Germinal center (tissue), 1 donor: ENCODE measurements around the gene MARS1.
A peak's percentile ranks its signal among the peaks of the same experiment; 100 is the strongest.

Experiments
- DNase-seq: peaks from one replicate; pipeline ENCODE4 v3.0.0; 2012; ENCODE audit warnings: mixed read lengths, low spot score

MARS1 gene

DNA sequence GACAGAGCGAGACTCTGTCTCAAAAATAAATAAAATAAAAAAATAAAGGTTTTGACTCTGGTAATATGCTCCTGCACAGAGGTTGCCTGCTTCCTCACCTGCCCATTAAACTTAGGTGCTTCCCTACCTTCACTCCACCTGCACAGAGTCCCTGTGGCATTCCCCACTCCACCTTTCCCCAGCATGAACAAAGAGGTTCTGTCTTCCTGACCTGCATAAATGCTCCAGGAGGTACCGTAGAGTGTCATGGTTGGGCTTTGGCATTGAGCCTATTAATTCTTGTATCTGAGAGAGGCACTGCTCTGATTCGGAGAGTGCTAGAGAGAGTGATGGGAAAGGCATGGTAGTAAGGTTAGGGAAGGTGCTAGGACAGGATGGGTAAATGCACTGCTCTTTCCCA lies 14.5 kb upstream of the MARS1 start:
- no peak for DNase-seq

DNA sequence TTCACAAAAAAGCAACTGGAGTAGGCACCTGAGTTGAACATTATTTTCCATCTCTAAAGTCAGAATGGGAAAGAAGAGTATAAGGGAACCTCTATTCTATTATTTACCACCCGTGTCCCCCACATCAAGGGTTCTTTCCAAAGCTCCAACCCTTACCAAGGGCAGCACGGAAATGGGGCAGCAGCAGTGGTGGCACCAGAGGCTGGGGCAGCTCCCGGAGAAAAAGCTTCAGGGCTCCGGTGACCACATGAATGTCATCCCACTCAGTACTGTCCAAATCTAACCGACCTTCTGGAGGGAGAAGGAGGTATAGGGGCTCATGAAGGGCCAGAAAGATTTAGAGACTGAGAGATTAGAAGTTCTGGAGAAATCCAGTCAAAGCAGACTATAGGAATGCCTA lies 14.0 kb upstream of the MARS1 start:
- no peak for DNase-seq

DNA sequence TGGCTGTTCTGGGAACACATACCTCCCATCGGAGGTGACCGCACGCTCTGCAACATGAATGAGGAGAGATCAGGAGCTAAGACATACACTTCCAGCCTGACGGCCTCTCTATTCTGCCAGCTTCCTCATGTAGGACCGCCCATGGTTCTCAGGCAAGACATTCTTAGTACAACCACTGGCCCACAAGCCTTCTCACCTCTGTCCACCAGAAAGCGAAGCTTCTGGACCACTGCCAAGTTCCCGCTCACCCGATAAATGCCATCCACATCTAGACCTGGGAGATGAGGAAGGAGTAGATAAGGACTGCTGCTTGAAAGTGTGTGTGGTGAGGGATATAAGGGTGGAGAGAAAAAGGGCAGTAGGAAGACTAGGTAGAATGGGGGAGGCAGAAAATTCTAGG lies 13.4 kb upstream of the MARS1 start:
- no peak for DNase-seq

DNA sequence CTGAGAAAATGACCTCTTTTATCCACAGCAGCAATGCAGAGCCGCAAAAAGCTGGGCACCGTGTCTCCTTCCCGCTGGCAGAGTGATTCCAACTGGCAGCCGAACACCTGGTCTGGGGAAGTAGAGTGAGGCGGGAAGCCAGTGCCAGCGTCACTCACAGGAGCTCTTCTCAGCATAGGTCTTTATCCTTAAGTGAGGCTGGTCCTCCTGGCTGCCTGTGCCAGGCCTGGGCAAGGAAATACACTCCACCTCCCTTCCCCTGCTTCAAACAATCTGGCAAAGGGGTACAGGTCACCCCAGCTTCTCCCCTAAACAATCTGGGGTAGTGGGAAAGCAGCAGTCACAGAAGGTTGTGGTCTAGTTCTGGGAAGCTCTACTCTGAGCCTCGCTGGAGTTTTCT lies 13.0 kb upstream of the MARS1 start:
- DNase-seq, result no peak

GRCh38 chr12:57475271-57476161 lies 12.4 kb upstream of the MARS1 start:
- no peak for DNase-seq

- DNase-seq, result peak; percentile 66
These were observed 11.5 kb upstream of the MARS1 start for GRCh38 chr12:57476162-57476992.

GRCh38 chr12:57476993-57477709 lies 10.7 kb upstream of the MARS1 start:
- no peak for DNase-seq

DNA sequence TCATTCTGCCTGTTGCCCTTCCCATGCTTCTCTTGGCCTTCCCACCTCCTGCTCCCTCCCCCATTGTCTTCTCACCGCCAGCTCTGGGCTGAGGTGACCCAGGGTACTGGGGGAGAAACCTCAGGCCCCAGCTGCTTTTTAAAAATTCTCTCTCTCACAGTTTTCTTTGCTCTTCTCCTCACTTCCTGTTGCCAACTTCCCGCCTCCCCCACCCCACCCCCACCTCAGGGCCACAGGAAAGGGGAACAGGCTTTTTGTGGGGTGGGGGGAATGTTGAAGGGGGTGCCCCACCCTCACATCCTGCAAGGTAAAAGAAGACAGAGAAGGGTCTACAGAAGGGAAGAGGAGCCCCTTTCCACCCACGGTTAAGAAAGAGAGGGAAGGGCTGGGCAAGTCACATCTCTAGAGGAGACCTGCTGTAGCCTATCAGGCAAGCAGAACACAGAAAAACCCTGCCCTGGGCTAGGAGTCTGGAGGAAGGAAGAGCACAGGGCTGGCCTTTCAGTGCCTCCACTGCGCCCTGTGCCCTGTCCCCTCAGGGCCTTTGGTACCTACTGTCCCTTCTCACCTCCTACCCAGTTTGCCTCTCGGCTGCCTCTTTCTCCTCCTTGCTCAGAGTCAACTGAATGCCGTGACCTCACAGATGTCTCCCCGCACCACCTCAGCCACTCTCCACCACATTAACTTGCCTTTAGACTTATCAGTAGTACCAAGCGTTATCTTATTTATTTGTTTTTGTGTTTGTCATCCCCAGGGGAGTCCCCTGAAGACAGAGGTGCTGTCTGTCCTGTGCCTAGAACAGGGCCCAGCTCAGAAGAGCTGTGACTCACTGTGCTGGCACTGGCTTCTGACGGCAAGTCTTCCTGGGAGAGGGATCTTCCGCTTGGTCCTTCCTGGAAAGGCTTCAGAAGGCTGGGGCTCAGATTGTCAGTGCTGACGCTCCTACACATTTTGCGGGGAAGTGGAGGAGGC lies 9.9 kb upstream of the MARS1 start:
- peak; percentile 46 for DNase-seq

GRCh38 chr12:57479043-57479375 lies 8.9 kb upstream of the MARS1 start:
- DNase-seq, result no peak

- peak; percentile 70 for DNase-seq
These were observed 8.3 kb upstream of the MARS1 start, which contains the start of gene ARHGAP9 for GRCh38 chr12:57479376-57480115. TSS of gene ARHGAP9 (minus strand) at chr12:57479866. CDS start at chr12:57479406, 460 bp downstream.

GRCh38 chr12:57481671-57482070 lies 6.2 kb upstream of the MARS1 start:
- DNase-seq, result no peak

DNA sequence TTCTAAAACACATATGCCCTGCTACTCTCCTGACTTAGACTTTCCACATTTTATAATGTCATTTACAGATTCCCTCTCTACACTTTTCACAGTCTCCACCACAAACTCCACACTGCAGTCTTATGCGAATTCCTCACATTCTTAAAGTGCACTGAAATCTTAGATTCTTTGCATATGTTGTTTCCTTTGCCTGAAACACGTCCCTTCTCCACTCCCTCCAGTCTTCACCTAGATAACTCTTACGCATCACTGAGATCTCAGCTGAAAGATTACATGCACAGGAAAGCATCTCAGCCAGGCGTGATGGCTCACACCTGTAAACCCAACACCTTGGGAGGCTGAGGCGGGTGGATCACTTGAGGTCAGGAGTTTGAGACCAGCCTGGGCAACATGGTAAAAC lies 4.4 kb upstream of the MARS1 start:
- no peak for DNase-seq

DNA sequence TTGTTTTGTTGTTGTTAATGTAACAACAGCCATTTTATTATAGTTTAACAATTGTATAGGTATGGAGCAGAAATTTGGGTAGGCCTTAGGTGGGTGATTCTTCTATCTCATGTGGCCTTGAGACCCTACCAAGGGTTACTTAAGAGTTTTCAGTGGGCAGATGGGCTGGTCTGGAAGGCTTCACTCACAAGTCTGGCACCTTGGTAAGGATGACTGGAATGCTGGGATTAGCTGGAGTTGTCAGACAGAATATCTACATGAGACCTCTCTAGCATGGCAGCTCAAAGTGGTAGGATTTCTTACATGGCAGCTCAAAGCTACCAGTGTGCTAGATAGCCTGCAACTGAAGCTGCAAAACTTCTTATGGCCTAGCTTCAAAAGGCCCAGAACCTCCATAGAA lies 2.2 kb upstream of the MARS1 start:
- DNase-seq, result no peak

GRCh38 chr12:57487055-57487596 lies 742 bp upstream of the MARS1 start:
- DNase-seq, result no peak

GRCh38 chr12:57488402-57489156 lies 711 bp downstream of the MARS1 start:
- DNase-seq, result no peak

GRCh38 chr12:57489157-57489641 lies 1.3 kb downstream of the MARS1 start:
- DNase-seq, result no peak

GRCh38 chr12:57490126-57490525 lies 2.3 kb downstream of the MARS1 start:
- no peak for DNase-seq

GRCh38 chr12:57491393-57492280 lies 3.8 kb downstream of the MARS1 start:
- DNase-seq, result no peak
